K562 (cell line): ENCODE data around the gene TRAPPC4. TPM values are rescaled to one million over a fixed set of nuclear protein-coding genes. Genes with fewer than 3 reads are reported as not detected.
A peak's percentile ranks its signal among the peaks of the same experiment; 100 is the strongest.

Experiments
- CREB5 ChIP-seq: fragments of 250-450 bp; sonication (Bioruptor Pico); IDR thresholded peaks from 2 replicates; pipeline ENCODE4 v1.5.0; 2020; ENCODE audit warnings: mild to moderate bottlenecking
- FOXJ3 ChIP-seq: sonication (generic); formaldehyde crosslinking; IDR thresholded peaks from 2 replicates; pipeline ENCODE4 v1.4.0; 2020; ENCODE audit warnings: mild to moderate bottlenecking, missing genetic modification reagents
- FOXK1 ChIP-seq: sonication (generic); formaldehyde crosslinking; IDR thresholded peaks from 2 replicates; pipeline ENCODE4 v1.8.0; 2022; ENCODE audit warnings: missing genetic modification reagents, mild to moderate bottlenecking, borderline replicate concordance
- HNRNPK ChIP-seq: fragments of 200-400 bp; formaldehyde crosslinking; IDR thresholded peaks from one replicate; pipeline ENCODE4 v1.6.1; 2018; ENCODE audit warnings: mild to moderate bottlenecking, low read depth, low read length; ENCODE audit not compliant: poor library complexity, severe bottlenecking
- KLF1 ChIP-seq: fragments of 450-650 bp; IDR thresholded peaks from 2 replicates; pipeline ENCODE4 v1.6.1; 2016; ENCODE audit warnings: missing genetic modification characterization, missing compliant biosample characterization
- KLF13 ChIP-seq: fragments of 450-650 bp; IDR thresholded peaks from 2 replicates; pipeline ENCODE4 v1.6.1; 2016; ENCODE audit warnings: missing genetic modification characterization, low read depth, mild to moderate bottlenecking, missing compliant biosample characterization, moderate library complexity, borderline replicate concordance
- L3MBTL2 ChIP-seq: fragments of 450-650 bp; IDR thresholded peaks from 2 replicates; pipeline ENCODE4 v1.6.1; 2016; ENCODE audit warnings: mild to moderate bottlenecking, moderate library complexity
- MEF2D ChIP-seq: conservative IDR thresholded peaks from 2 replicates; pipeline ENCODE4 v1.6.1; 2016; ENCODE audit warnings: low read depth, missing genetic modification characterization, missing compliant biosample characterization
- MYC ChIP-seq, 2 experiments: fragments of 250-450 bp in 1 of 2; sonication (Bioruptor Pico) in 1 of 2; IDR thresholded peaks; 2 replicates each; pipeline versions ENCODE4 v1.5.1 to v1.6.1; 2012 to 2021; ENCODE audit warnings: low read depth in 2 of 2, borderline replicate concordance in 1 of 2, improper control_type of control experiment in 1 of 2, low read length in 1 of 2, mild to moderate bottlenecking in 1 of 2, moderate library complexity in 1 of 2
- NCOR1 ChIP-seq: fragments of 450-650 bp; IDR thresholded peaks from 2 replicates; pipeline ENCODE4 v1.6.1; 2016; ENCODE audit warnings: mild to moderate bottlenecking, moderate library complexity
- NFATC3 ChIP-seq: fragments of 450-650 bp; IDR thresholded peaks from 2 replicates; pipeline ENCODE4 v1.6.1; 2017; ENCODE audit warnings: mild to moderate bottlenecking
- RCOR1 ChIP-seq, 2 experiments: IDR thresholded peaks; 2 replicates each; pipeline ENCODE4 v1.6.1; 2012; ENCODE audit warnings: low read depth in 2 of 2, low read length in 2 of 2, borderline replicate concordance in 1 of 2, improper control_type of control experiment in 1 of 2
- SMAD1 ChIP-seq: fragments of 150-350 bp; IDR thresholded peaks from 2 replicates; pipeline ENCODE4 v1.6.1; 2014; ENCODE audit warnings: low read length, low read depth; ENCODE audit not compliant: partially characterized antibody
- SP2 ChIP-seq: IDR thresholded peaks from 2 replicates; pipeline ENCODE4 v1.6.1; 2011; ENCODE audit warnings: mild to moderate bottlenecking, low read depth, low read length, moderate library complexity; ENCODE audit not compliant: poor library complexity, severe bottlenecking; ENCODE audit errors: extremely low read depth
- SRSF3 ChIP-seq: fragments of 200-400 bp; formaldehyde crosslinking; IDR thresholded peaks from 2 replicates; pipeline ENCODE4 v1.6.1; 2016; ENCODE audit warnings: mild to moderate bottlenecking, low read length, moderate library complexity; ENCODE audit not compliant: insufficient read depth
- STAT5B ChIP-seq: fragments of 250-450 bp; sonication (Bioruptor Pico); IDR thresholded peaks from 2 replicates; pipeline ENCODE4 v1.8.0; 2021; ENCODE audit warnings: mild to moderate bottlenecking, inconsistent platforms
- TAL1 ChIP-seq: fragments of 450-650 bp; IDR thresholded peaks from 2 replicates; pipeline ENCODE4 v1.6.1; 2016; ENCODE audit warnings: mild to moderate bottlenecking
- USF2 ChIP-seq: sonication (generic); formaldehyde crosslinking; IDR thresholded peaks from 2 replicates; pipeline ENCODE4 v1.5.0; 2020; ENCODE audit warnings: missing genetic modification reagents
- XRCC3 ChIP-seq: fragments of 450-650 bp; IDR thresholded peaks from 2 replicates; pipeline ENCODE4 v1.6.1; 2017; ENCODE audit warnings: mild to moderate bottlenecking, moderate library complexity
- YBX1 ChIP-seq: fragments of 450-650 bp; IDR thresholded peaks from 2 replicates; pipeline ENCODE4 v1.7.1; 2016; ENCODE audit warnings: mild to moderate bottlenecking
- ZBTB33 ChIP-seq: sonication (generic); formaldehyde crosslinking; IDR thresholded peaks from 2 replicates; pipeline ENCODE4 v1.8.1; 2023; ENCODE audit warnings: mild to moderate bottlenecking, missing genetic modification reagents
- ZFP36 ChIP-seq: fragments of 150-350 bp; IDR thresholded peaks from 2 replicates; pipeline ENCODE4 v1.6.1; 2018; ENCODE audit warnings: low read length, low read depth; ENCODE audit not compliant: partially characterized antibody
- ZKSCAN1 ChIP-seq: fragments of 150-350 bp; IDR thresholded peaks from 2 replicates; pipeline ENCODE4 v1.6.1; 2016; ENCODE audit warnings: low read depth, low read length
- ZNF197 ChIP-seq: fragments of 200-800 bp; sonication (Bioruptor generic); IDR thresholded peaks from 2 replicates; pipeline ENCODE4 v1.6.1; 2016; ENCODE audit warnings: low read depth, missing genetic modification characterization, missing compliant biosample characterization
- ZNF311 ChIP-seq: fragments of 250-450 bp; sonication (Bioruptor Pico); IDR thresholded peaks from 2 replicates; pipeline ENCODE4 v1.4.0; 2020; ENCODE audit warnings: mild to moderate bottlenecking, moderate library complexity
- ZNF764 ChIP-seq: fragments of 250-450 bp; sonication (Bioruptor Pico); IDR thresholded peaks from 2 replicates; pipeline ENCODE4 v1.4.0; 2020; ENCODE audit warnings: low read depth, mild to moderate bottlenecking, moderate library complexity
- polyA plus RNA-seq, 8 experiments: library from polyadenylated mRNA; depleted of rRNA in 4 of 8; stranded (reverse) in 5 of 8; unstranded in 3 of 8; fragments of >200 nt; fragmentation: Nextera tagmentation in 2 of 8; fragmentation: Illumina TruSeq in 1 of 8; extraction: Ambion mirVana in 2 of 8; extraction: Trizol in 1 of 8; gene quantifications; 2 replicates each; pipeline versions ENCODE4 v1.2.1 to v1.2.3, GENCODE V29; 2011 to 2014; ENCODE audit warnings: inconsistent platforms in 1 of 8, missing spikeins in 1 of 8
- total RNA-seq, 7 experiments: library from RNA; depleted of rRNA in 6 of 7; stranded (reverse); fragments of >200 nt in 6 of 7; fragmentation: Illumina TruSeq in 2 of 7; extraction: Trizol in 2 of 7; gene quantifications; 2 replicates each; pipeline versions ENCODE4 v1.2.1 to v1.2.3, GENCODE V29; 2011 to 2021; ENCODE audit warnings: low replicate concordance in 1 of 7

The TRAPPC4 gene
- total and polyA plus RNA-seq, 9 of the 15 experiments (the other 6 are each of a cell fraction or from before 2014, with no cell fraction given), result 121 to 524 (median 142) TPM

GRCh38 chr11:119024430-119025098, 6.0 kb downstream of the TRAPPC4 start (continued):
- TF ChIP-seq TAL1, result no peak
- no peak for TF ChIP-seq SP2
- TF ChIP-seq MYC (IDR thresholded peaks at IDR 0.05; ENCODE audit: low read depth, low read length), result 0 out of 2 replicates have a peak, but pooled peaks have one; percentile 21
- no peak for TF ChIP-seq MYC (CRISPR knock-in tag; IDR thresholded peaks at IDR 0.05; ENCODE audit: borderline replicate concordance, low read depth)
- TF ChIP-seq USF2, result no peak
- TF ChIP-seq SRSF3, result no peak
- no peak for TF ChIP-seq YBX1
- TF ChIP-seq ZBTB33 (CRISPR knock-in tag), result no peak
- TF ChIP-seq RCOR1 (IDR thresholded peaks at IDR 0.05; ENCODE audit: borderline replicate concordance in 1 of 2, low read depth in 2 of 2, low read length in 2 of 2), result peak in 1 of 2 experiments; percentile 39; a peak in 1 of 4 replicates
- no peak for TF ChIP-seq FOXJ3 (CRISPR knock-in tag)
- no peak for TF ChIP-seq CREB5 (CRISPR knock-in tag)
- TF ChIP-seq KLF13 (tag), result no peak
- TF ChIP-seq STAT5B (CRISPR knock-in tag), result no peak
- no peak for TF ChIP-seq L3MBTL2
- TF ChIP-seq NFATC3, result no peak
- TF ChIP-seq HNRNPK, result no peak
- no peak for TF ChIP-seq ZNF197 (CRISPR knock-in tag)
- no peak for TF ChIP-seq SMAD1
- no peak for TF ChIP-seq FOXK1 (CRISPR knock-in tag)
- TF ChIP-seq MEF2D (tag), result no peak
- TF ChIP-seq KLF1 (tag), result no peak
- TF ChIP-seq ZKSCAN1, result no peak
- TF ChIP-seq ZNF764 (CRISPR knock-in tag), result no peak
- TF ChIP-seq ZFP36, result no peak
- no peak for TF ChIP-seq ZNF311 (CRISPR knock-in tag)
- no peak for TF ChIP-seq XRCC3
- TF ChIP-seq NCOR1, result no peak
